Kidney (tissue), 14 donors: ENCODE data around the gene DCLK1. TPM values are rescaled to one million over a fixed set of nuclear protein-coding genes. Genes with fewer than 3 reads are reported as not detected.

Source experiments
- DNase-seq, 5 donors: peaks; one replicate each; pipeline ENCODE4 v3.0.0-alpha.2; 2013 to 2020
- FAIRE-seq: peaks from 2 replicates; lab custom pipeline; 2012; peaks lifted over from hg19 to GRCh38; lab: Jason Lieb, UNC
- H3K27ac ChIP-seq, 2 donors: one replicate each; pipeline ENCODE4 v1.7.0; 2013; ENCODE audit warnings: low read depth in 2 of 2, low read length in 2 of 2, inconsistent platforms in 1 of 2
- H3K27me3 ChIP-seq: one replicate; pipeline ENCODE4 v1.7.1; 2013; ENCODE audit warnings: low read length, inconsistent platforms; ENCODE audit not compliant: control insufficient read depth, insufficient read depth
- H3K36me3 ChIP-seq, 3 donors: one replicate each; pipeline versions ENCODE4 v1.7.0 to v1.7.1; 2013; ENCODE audit warnings: low read length in 3 of 3, control low read depth in 1 of 3, inconsistent platforms in 1 of 3; ENCODE audit not compliant: insufficient read depth in 3 of 3, control insufficient read depth in 2 of 3
- H3K4me1 ChIP-seq, 3 donors: one replicate each; pipeline versions ENCODE4 v1.7.0 to v1.7.1; 2013; ENCODE audit warnings: low read length in 3 of 3, inconsistent platforms in 1 of 3, low read depth in 1 of 3; ENCODE audit not compliant: control insufficient read depth in 2 of 3, insufficient read depth in 2 of 3
- H3K4me3 ChIP-seq, 3 donors: one replicate each; pipeline versions ENCODE4 v1.7.0 to v1.8.1; 2013; ENCODE audit warnings: low read length in 3 of 3, control low read depth in 1 of 3, inconsistent platforms in 1 of 3
- H3K9ac ChIP-seq, 3 donors: one replicate each; pipeline versions ENCODE4 v1.7.0 to v1.7.1; 2013; ENCODE audit warnings: low read length in 3 of 3, control low read depth in 1 of 3, inconsistent platforms in 1 of 3
- H3K9me3 ChIP-seq, 3 donors: one replicate each; pipeline versions ENCODE4 v1.7.0 to v1.7.1; 2013; ENCODE audit warnings: low read length in 3 of 3, control low read depth in 1 of 3, inconsistent platforms in 1 of 3; ENCODE audit not compliant: control insufficient read depth in 2 of 3, insufficient read depth in 1 of 3
- intact Hi-C: fragments of 100-400 bp; cut with DNase I; formaldehyde crosslinking; loops from one replicate; pipeline ENCODE4 v1.11.1; 2022
- polyA plus RNA-seq: library from polyadenylated mRNA; stranded (reverse); fragments of 350-450 nt; fragmentation: Illumina TruSeq; extraction: RNeasy Lipid Tissue Mini Kit (QIAGEN cat#74804); gene quantifications from one replicate; pipeline ENCODE4 v1.2.3, GENCODE V29; 2014; ENCODE audit warnings: low read depth, low replicate concordance; ENCODE audit not compliant: insufficient read depth
- total RNA-seq: library from RNA; stranded (reverse); fragmentation: NEBNext Ultra II Directional; extraction: Animal tissue kit (Norgen Biotek cat#: 25700); gene quantifications from one replicate; pipeline ENCODE4 v1.2.1, GENCODE V29; 2021
- TF ChIP-seq, protein P1 (sequence below): IDR thresholded peaks from 3 replicates; pipeline ENCODE4 v1.5.1; 2012; ENCODE audit warnings: mild to moderate bottlenecking, moderate library complexity, borderline replicate concordance; ENCODE audit not compliant: insufficient read depth; ENCODE audit errors: extremely low read depth
- donor health status: control.
- donor health status: control.
- donor health status: control.
- donor health status: control.
- donor health status: control.
- donor health status: DM: yes; HTN: yes; CAD: no.
- donor health status: Normal renal cell carcinoma (clear cell type).

DCLK1 gene
- total and polyA plus RNA-seq, 2 donors from 2014 or later, result 0.73 to 8.3 TPM

DNA sequence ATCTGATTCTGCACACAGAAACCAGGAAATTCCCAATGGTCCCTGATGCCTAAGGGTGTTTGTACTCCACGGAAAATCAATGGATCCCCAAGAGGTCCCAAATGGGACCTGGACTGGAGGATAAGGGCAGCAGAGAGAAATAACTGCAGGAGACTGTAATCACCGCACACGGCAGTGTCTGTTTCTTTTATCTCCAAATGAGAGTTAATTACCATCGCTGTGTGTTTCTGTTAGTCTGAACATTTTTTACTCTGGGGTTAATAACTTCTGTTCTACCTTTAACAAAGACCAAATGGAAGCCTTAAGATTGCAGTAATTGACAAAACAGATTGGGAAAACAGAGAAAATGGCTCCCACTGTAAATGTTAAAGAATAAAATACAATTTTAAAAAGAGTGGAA lies 320.9 kb downstream of the DCLK1 start:
- Histone ChIP-seq H3K27ac (no peak overlapping the region), H3K36me3 (no peaks in the 10 kb centered on the region), H3K4me3 (no peak overlapping the region), H3K9ac (no peak overlapping the region), H3K27me3 (no peaks in the 10 kb centered on the region), H3K9me3 (no peaks in the 10 kb centered on the region), H3K4me1 (no peaks in the 10 kb centered on the region)
- no peak for DNase-seq
- intact Hi-C loops, result no loop called here
- FAIRE-seq, result no peak
- TF ChIP-seq, protein P1, sequence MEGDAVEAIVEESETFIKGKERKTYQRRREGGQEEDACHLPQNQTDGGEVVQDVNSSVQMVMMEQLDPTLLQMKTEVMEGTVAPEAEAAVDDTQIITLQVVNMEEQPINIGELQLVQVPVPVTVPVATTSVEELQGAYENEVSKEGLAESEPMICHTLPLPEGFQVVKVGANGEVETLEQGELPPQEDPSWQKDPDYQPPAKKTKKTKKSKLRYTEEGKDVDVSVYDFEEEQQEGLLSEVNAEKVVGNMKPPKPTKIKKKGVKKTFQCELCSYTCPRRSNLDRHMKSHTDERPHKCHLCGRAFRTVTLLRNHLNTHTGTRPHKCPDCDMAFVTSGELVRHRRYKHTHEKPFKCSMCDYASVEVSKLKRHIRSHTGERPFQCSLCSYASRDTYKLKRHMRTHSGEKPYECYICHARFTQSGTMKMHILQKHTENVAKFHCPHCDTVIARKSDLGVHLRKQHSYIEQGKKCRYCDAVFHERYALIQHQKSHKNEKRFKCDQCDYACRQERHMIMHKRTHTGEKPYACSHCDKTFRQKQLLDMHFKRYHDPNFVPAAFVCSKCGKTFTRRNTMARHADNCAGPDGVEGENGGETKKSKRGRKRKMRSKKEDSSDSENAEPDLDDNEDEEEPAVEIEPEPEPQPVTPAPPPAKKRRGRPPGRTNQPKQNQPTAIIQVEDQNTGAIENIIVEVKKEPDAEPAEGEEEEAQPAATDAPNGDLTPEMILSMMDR, result no peak

DNA sequence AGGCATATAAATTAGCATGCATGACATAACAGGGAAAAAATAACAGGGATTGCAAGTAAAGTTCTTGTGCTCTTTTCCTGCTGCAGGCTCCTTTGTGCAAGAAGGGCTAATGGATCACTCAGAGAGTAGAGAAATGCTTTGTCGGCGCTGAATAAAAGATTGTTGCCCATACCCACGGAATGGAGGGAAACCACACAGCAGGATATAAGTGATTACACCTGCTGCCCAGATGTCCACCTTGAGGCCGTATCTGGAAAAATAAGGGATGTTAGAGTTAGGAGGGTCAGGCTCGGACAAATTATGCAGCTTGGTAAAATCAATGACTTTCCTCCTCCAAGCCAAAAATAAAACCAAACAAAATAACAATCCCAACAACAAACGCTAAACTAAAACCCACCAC lies 322.3 kb downstream of the DCLK1 start:
- Histone ChIP-seq H3K4me3 (no peak overlapping the region), H3K9ac (no peak overlapping the region), H3K9me3 (no peaks in the 10 kb centered on the region), H3K27ac (no peak overlapping the region), H3K4me1 (no peaks in the 10 kb centered on the region), H3K36me3 (no peaks in the 10 kb centered on the region), H3K27me3 (no peaks in the 10 kb centered on the region)
- TF ChIP-seq, protein P1, result no peak
- no peak for FAIRE-seq
- no peak for DNase-seq
- intact Hi-C loops, result no loop called here

DNA sequence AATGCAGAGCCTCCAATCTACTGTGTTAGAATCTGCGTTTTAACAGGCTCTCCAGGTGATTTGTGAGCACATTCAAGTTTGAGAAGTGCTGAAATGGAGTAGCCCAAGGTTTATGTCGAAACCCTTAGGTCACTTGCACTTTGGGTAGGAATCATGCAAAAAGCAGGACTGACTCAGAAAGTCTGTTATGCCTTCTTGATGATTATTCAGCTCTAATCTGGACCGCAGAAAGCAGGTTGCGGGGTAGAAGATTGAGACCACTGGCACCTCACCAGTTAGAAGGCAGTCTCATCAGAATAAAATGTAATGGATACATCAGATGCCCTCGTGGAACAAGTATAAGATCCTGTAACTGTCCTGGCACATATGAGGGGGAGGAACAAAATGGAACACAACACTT lies 326.3 kb downstream of the DCLK1 start:
- DNase-seq (no peak), FAIRE-seq (no peak)
- Histone ChIP-seq H3K9ac (no peak overlapping the region), H3K4me1 (no peaks in the 10 kb centered on the region), H3K9me3 (no peaks in the 10 kb centered on the region), H3K36me3 (no peaks in the 10 kb centered on the region), H3K27ac (no peak overlapping the region), H3K4me3 (no peak overlapping the region), H3K27me3 (no peaks in the 10 kb centered on the region)
- intact Hi-C loops, result no loop called here
- TF ChIP-seq, protein P1, result no peak

DNA sequence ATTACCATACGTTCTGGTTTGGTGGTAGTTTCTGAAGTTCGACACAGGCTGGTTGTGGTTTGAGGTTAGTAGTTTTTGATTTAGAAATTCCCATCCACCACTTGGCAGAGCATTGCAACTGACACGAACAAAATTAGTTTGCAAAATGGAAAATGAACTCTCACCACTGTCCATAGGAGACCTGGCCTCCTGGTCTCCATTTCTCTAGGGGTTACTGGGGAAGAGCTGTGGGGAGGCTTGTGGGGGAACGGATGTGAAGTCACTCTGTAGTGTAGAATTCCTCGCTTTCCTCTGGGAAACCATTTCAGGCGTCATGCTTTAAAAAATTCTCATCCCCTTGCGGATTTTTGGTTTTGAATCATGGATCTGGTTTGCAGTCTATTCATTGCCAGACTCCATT lies 333.2 kb downstream of the DCLK1 start:
- no peaks in the 10 kb centered on the region for H3K9me3 ChIP-seq
- no peaks in the 10 kb centered on the region for H3K36me3 ChIP-seq
- TF ChIP-seq, protein P1, result no peak
- no peak overlapping the region for H3K27ac ChIP-seq
- FAIRE-seq (no peak), DNase-seq (no peak)
- no peaks in the 10 kb centered on the region for H3K27me3 ChIP-seq
- H3K4me3 ChIP-seq, result no peak overlapping the region
- no peaks in the 10 kb centered on the region for H3K4me1 ChIP-seq
- intact Hi-C loops, result no loop called here
- H3K9ac ChIP-seq, result no peak overlapping the region
